Coronary artery (tissue), 2 donors: ENCODE measurements around the gene BNIP5.
"Not testable (repeated sequence)": the region's sequence is repeated elsewhere in the genome, so short reads cannot be mapped to it uniquely, and the experiment has no call there.

Source experiments
- DNase-seq: peaks from one replicate; pipeline ENCODE4 v3.0.0-alpha.2; 2017; ENCODE audit warnings: low spot score
- H3K27ac ChIP-seq, 2 donors: fragments of 200-600 bp; sonication (generic); one replicate each; pipeline ENCODE4 v1.5.1; 2016 to 2019
- H3K4me3 ChIP-seq: fragments of 200-600 bp; sonication (generic); 2 replicates; pipeline ENCODE4 v1.5.1; 2016; ENCODE audit warnings: mild to moderate bottlenecking, moderate library complexity
- TF ChIP-seq, protein P1 (sequence below): fragments of 200-600 bp; sonication (generic); IDR thresholded peaks from one replicate; pipeline ENCODE4 v1.5.1; 2019; ENCODE audit warnings: antibody characterized with exemption

BNIP5 gene

DNA sequence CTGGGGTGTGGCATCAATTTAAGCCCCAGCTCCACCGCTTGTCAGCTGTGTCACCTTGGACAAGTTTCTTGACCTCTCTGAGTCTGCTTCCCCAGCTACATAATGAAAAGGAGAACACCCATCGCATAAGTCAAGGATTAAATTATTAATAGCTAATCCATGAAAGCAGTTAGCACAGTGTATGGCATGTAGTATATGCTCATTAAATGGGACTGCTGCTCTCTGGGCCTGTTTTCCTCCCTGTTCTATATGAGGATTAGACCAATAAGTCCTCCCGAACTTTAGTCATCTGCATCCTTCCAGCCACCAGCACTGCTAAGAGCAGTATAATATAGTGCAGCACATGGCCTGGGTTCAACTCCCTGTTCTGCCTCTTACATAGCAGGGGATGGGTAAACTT, 31.1 kb upstream of the BNIP5 start:
- TF ChIP-seq, protein P1, sequence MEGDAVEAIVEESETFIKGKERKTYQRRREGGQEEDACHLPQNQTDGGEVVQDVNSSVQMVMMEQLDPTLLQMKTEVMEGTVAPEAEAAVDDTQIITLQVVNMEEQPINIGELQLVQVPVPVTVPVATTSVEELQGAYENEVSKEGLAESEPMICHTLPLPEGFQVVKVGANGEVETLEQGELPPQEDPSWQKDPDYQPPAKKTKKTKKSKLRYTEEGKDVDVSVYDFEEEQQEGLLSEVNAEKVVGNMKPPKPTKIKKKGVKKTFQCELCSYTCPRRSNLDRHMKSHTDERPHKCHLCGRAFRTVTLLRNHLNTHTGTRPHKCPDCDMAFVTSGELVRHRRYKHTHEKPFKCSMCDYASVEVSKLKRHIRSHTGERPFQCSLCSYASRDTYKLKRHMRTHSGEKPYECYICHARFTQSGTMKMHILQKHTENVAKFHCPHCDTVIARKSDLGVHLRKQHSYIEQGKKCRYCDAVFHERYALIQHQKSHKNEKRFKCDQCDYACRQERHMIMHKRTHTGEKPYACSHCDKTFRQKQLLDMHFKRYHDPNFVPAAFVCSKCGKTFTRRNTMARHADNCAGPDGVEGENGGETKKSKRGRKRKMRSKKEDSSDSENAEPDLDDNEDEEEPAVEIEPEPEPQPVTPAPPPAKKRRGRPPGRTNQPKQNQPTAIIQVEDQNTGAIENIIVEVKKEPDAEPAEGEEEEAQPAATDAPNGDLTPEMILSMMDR = no peak
- no peak for DNase-seq
- no peak overlapping the region for H3K4me3 ChIP-seq

DNA sequence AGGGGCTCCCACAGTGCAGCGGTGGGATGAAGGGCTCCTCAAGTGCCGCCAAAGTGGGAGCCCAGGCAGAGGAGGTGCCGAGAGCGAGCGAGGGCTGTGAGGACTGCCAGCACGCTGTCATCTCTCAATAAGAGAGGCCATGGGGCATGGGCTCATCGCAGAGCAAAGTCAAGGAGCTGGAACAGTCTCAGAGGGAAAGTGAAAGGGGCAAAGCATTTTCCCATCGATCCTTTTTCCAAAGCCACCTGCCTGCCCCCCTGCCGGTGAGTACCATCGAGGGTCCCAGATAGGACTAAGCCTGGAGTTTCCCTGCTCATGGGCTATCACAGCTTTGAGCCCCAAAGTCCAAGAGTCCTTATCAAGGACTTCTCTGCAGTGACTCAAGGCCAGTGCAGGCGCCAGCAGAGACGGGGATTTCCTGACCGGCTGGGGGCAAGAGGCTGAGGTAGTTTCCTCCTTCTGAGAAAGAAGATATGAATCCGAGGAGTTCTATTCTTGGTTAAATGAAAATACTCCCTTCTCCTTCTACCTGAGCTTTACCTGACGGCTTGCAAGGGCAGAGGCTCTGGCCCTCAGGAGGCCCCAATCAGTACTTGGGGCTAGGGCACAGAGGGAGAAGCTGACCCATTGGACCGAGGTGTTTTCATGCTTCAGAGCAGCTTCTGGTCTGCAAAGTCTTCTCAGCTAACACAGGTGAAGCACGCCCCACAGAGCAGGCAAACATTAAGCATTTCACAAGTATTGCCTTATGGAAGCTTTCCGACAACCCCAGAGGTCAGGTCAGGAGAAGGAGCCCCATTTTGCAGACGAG, 28.2 kb upstream of the BNIP5 start:
- no peak for DNase-seq
- H3K27ac ChIP-seq = no peak overlapping the region
- TF ChIP-seq, protein P1 = no peak
- H3K4me3 ChIP-seq = no peak overlapping the region

More for the DNA sequence above, 31.1 kb upstream of the BNIP5 start:
- no peak overlapping the region for H3K27ac ChIP-seq

DNA sequence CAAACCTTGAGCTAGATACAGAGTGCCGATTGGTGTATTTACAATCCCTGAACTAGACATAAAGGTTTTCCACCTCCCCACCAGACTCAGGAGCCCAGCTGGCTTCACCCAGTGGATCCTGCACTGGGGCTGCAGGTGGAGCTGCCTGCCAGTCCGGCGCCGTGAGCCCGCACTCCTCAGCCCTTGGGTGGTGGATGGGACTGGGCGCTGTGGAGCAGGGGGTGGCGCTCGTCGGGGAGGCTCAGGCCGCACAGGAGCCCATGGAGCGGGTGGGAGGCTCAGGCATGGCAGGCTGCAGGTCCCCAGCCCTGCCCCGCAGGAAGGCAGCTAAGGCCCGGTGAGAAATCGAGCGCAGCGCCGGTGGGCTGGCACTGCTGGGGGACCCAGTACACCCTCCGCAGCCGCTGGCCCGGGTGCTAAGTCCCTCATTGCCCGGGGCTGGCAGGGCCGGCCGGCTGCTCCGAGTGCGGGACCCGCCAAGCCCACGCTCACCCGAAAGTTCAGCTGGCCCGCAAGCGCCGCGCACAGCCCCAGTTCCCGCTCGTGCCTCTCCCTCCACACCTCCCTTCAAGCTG, 27.5 kb upstream of the BNIP5 start:
- DNase-seq, H3K27ac ChIP-seq, H3K4me3 ChIP-seq: not testable (repeated sequence)

DNA sequence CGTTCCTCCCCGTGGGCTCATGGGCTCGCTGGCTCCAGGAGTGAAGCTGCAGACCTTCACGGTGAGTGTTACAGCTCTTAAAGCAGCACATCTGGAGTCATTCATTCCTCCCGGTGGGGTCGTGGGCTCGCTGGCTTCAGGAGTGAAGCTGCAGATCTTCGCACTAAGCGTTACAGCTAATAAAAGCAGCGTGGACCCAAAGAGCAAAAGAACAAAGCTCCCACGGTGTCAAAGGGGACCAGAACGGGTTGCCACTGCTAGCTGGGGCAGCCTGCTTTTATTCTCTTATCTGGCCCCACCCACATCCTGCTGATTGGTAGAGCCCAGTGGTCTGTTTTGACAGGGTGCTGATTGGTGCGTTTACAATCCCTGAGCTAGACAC, 26.7 kb upstream of the BNIP5 start:
- not testable (repeated sequence) for H3K4me3 ChIP-seq, DNase-seq, H3K27ac ChIP-seq

DNA sequence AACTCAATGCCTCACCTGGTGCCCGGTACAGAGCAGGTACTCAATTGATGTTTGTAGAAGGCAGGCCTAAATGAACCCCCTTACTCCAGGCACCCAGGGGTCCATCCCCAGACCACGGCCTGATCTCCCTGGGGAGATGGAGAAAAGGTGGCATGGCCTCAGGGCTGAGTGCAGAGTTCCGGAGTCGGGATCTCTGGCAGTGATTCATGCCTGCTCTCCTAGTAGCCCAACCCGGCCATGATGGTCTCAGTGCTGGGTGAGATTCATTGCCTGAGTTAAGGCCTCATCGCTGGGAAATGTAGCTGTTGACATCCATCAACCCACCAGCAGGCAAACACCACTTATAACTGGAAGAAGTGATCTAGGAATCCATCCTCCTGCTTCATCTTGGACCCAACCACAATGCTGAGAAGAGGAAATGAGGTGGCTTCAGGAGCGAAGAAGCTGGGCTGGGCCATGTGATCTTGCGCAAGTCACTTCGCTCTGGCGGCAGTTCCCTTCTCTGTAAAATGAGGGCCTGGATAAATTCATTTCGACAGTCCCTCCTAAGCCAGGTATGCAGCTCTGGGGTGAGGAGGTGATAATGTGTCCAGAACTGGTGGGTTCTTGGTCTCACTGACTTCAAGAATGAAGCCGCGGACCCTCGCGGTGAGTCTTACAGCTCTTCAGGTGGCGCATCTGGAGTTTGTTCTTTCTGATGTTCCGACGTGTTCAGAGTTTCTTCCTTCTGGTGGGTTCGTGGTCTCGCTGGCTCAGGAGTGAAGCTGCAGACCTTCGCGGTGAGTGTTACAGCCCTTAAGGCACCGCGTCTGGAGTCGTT, 26.1 kb upstream of the BNIP5 start:
- no peak overlapping the region for H3K27ac ChIP-seq
- no peak overlapping the region for H3K4me3 ChIP-seq
- TF ChIP-seq, protein P1 = no peak
- no peak for DNase-seq

DNA sequence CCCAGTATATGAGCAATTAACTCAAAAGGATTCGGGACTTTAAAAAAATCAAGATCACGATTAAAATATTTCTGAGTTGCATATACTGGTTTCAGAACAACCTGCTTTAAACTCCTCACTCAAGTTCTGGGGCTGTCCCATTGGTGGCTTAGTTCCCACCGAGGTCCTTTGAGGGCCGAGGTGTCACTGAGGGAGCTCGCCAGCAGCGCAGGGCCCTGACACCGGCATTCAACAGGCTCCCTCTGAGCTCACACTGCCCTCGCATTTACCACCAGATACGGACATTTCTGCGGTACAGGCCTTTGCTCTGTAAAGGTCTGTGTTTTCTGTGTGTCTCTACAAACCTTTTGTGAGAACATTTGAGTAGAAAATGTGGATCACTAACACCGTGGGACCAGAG, 24.4 kb upstream of the BNIP5 start:
- DNase-seq = no peak
- H3K4me3 ChIP-seq = no peak overlapping the region
- no peak overlapping the region for H3K27ac ChIP-seq
- TF ChIP-seq, protein P1 = no peak

DNA sequence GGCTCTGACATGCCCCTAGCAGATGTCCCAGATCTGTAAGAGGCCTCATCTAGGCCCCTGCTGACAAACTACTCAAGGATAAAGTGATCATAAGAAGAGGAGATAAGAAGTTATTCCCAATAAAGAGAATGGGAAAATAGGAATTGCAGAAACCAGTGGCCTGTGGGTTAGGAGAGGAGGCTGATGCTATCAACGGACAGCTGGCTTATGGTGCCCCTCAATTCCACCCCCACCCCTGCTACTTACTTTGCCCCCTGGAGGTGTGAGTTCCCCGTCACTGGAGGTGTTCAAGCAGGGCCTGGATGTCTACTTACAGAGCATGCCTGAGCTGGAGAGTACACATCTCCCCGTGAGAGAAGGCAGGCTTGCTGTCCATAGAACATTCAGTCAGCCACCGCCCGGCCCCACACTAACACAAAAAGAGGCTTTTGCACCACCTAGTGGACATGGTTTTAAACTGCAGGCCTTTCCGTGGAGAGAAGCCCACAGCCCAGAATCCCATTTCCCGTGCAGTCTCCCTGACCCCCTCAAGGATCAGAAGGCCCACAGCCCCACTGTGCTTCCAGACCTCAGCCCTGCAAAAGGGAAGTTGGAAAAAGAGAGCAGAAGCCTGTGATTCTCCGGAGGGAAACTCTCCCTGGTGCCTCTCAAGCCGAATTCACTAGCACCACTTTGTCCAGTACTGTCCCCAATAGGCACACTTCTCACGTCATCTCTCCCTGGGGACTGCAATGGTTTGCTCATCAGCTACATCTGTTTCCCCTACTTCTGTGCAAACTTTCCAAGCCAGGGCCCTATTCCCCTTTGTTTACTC, 23.8 kb upstream of the BNIP5 start:
- H3K4me3 ChIP-seq = peak overlapping the region; percentile 17
- TF ChIP-seq, protein P1 = peak; percentile 41
- peak overlapping the region; percentile 2 to 69 for H3K27ac ChIP-seq
- DNase-seq = peak; percentile 86
